Stimulated activated CD4-positive, alpha-beta T cell treated with anti-CD3 and anti-CD28 coated beads, TNF-alpha, amount 100 ng/mL, for 48 hours (primary cell): ENCODE measurements around the gene BATF.
"Not testable (repeated sequence)": the region's sequence is repeated elsewhere in the genome, so short reads cannot be mapped to it uniquely, and the experiment has no call there.

ENCODE experiments used
- DNase-seq, 3 donors: peaks; one replicate each; pipeline ENCODE4 v3.0.0-alpha.2; 2020; ENCODE audit warnings: low read depth in 3 of 3

The BATF gene, protein sequence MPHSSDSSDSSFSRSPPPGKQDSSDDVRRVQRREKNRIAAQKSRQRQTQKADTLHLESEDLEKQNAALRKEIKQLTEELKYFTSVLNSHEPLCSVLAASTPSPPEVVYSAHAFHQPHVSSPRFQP

DNA sequence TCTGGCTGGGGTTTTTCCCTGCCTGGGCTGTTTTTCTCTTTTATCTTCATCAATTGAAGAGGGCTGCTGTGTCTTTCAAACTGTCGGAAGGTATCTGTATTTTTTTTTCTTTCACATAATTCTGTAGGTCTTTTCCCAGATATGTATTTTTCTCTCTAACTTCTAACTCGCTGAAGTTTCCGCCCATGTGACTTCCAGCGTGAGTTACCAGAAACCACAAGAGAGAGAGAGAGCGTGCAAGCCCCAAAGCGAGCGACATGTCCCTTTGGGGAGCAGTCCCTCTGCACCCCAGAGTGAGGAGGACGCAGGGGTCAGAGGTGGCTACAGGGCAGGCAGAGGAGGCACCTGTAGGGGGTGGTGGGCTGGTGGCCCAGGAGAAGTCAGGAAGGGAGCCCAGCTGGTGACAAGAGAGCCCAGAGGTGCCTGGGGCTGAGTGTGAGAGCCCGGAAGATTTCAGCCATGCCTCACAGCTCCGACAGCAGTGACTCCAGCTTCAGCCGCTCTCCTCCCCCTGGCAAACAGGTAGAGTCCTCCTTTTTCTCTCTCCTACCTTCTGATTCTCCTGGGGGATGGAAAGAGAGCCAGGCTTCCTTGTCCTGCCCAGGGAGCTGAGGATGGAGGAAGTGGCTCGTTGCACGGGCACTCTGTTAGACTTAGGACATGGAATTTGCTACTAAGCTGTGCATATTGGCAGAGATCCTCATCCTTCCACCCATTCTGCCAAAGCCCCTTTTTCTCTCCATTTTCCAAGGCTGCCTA lies at the start of gene BATF:
TSS of gene BATF (plus strand) at position 246 of the 759 bp plus-strand sequence. CDS start at position 460, 214 bp downstream.
- DNase-seq = peak; percentile 59 to 70 (median 62)

GRCh38 chr14:75474127-75474526 lies 48.1 kb upstream of the BATF start:
- not testable (repeated sequence) for DNase-seq

DNA sequence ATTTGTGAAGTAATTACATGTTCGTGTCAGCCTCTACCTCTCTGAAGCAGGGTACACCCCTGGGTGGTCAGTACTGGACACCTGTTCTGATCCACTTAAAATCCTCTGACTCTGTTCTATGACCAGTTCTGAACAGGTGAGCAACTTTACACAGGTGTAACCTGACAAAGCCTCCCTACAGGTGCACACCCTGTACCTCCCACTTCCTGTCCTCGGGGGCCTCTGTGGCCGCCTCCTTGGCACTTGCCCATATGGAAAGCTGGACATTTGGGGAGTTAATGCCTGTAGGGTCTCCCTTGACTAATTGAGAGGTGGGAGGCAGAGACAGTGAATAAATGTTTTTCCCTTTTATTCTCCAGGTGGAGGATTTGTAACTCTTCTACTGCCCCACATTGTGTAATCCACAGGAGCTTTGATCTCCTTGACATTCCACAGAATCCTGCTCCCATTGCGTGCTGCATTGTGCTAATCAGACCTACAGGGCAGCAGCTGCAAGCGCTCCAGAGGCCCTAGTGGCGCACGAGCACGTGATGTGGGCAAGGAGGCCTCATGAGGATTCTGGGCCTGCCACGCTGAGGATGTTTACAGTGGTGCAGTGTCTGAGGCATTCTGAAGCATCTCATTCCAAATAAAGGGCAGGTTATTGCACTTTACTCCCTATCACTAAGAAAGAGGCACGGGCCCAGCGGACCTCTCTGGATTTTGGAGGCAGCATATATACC lies 45.8 kb upstream of the BATF start:
- DNase-seq = no peak

DNA sequence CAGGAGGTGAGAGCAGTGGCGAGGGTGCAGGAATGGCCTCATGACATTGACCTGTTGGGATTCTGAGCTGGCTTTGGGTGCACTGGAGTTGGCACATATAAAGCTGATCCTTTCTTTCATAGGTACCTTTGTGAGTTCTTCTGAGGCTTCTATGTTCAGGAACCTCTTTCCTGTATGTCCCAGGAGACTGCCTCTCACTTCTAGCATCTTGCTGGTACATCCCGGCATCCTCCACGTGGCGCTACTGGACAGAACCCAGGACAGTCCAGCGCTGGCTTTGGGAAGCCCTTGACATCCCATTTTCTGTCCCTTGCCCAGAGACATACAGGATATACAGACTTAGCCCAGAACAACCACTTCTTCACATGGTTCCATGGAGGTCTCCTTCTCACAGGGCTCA lies 44.4 kb upstream of the BATF start:
- DNase-seq = no peak

GRCh38 chr14:75479770-75480600 lies 42.3 kb upstream of the BATF start:
- no peak for DNase-seq

DNA sequence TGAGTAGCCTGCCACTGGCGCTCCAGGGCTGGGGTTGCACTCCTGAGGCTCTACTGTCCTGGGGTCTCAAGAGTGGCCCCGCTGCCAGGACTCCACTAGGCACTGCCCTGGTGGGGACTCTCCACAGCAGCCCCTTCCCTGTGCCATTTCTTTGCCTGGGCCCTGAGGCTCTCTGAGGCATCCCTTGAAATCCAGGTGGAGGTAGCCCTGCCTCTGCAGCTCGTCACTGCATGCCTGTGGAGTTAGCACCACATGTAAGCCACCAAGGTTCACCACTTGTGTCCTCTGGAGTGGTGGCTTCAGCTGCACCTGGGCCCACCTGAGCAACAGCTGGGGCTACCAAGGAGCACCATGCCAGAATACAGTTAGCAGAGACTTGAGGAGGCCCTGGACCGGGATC lies 39.9 kb upstream of the BATF start:
- DNase-seq = no peak

DNA sequence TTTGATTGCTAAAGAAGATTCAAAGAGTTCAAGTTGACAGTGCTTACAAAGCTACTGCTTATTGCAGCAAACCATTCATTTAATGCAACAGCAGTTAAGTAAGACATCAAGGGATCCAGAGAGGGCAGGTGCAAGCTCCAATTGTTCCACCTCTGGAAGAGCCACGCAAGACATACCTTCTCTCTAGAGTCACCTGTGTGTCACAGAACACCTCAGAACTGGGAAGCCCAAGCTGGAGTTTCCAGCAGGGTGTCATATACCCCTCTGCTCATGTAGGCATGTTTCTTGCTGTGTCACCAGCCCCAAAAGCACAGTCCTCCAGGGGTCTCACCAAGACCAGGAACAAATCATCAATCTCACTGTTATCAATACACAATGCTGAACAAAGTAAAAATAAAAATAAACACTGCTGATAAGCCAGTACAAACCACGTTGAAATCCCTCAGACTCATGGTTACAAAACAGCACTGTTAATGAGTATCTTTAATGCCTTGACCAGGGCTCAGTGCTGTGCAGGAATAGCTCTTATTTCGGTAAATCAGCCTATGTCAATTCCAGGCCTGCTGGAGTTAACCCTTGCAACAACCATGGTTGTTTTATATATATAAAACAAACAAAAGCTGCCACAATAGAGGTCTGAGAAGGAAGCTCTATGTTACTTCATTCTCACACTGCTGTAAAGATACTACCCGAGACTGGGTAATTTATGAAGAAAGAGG lies 37.4 kb upstream of the BATF start:
- DNase-seq = no peak

GRCh38 chr14:75486318-75486717 lies 36.0 kb upstream of the BATF start:
- DNase-seq = no peak

DNA sequence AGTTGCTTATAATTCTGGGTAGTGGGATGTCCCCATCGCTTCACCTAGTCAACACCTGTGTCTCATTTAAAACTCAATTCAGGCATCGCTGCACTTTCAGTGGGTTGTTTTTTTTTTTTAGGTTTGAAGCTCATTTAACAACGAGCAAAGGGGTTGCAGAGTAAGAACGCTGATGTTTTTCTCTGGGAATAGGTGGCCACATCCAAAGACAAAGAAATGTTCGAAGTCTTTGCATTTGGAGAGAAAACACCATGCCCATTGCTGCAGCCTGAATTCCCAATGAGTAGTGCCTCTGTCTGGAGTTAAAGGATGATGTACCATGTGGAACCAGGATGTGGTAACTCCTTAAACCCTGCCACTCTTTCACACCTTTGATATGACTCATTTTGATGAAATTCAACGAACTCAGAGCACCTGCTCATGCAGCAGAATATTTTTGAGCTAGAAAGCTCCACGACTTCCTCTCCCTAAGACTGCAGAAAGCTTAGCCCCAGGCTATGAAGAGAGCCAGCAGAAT lies 35.1 kb upstream of the BATF start:
- no peak for DNase-seq

DNA sequence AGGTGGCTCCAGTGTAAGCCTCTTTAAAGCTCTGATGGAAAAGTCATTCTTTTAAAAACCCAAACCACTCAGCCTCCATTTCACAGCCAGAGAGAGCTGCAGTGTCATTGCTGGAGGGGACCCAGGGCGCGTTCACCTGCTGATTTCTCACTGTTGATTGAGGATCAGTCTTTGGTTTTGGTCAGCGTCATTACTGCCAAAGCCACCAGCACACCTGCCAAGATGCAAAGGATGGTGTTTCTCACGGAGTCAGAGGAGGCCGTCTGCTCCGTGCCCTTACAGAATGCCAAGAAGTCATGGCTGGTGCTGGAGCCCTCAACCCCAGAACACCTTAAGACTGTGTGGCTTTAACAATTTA lies 32.8 kb upstream of the BATF start:
- no peak for DNase-seq

- no peak for DNase-seq
Measured at GRCh38 chr14:75491376-75491978, 30.8 kb upstream of the BATF start.

DNA sequence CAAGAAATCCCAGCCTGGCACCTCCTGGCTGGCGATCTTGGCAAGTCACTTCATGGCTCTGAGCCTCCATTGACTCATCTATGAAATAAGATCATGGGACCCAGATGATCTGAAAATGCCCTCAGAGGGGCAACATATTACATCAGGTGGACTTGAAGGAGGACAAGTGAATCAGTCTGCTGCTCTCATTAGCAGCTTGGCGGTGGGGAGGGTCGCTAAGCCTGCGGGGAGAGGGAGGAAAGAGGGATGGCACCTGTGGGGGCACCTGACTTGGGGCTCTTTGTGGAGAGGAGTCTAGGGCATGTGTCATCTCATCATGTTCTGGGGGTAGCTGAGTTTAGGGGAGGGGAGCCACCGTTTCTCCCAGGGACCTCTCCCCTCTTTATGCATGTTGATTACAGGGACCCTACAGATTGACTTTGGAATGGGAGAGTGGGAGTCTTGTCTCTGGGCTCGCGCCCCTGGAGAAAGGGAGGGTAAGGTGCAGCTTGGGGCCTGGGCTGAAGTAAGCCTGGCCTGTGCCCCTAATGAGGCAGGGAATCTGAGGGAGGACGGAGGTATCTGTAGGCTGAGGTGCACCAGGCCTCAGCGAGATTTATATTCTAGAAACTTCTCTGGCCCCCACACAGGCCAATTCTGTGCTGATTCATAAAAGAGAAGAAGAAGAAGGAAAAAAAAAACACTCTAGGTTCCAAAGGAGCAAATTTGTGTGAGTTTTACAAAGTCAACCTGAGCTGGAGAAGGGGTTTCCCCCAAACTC lies 29.3 kb upstream of the BATF start:
- DNase-seq = no peak

- DNase-seq = no peak
Measured at GRCh38 chr14:75493592-75494087, 28.6 kb upstream of the BATF start.

- DNase-seq = no peak
Measured at GRCh38 chr14:75494896-75495295, 27.4 kb upstream of the BATF start.

GRCh38 chr14:75495399-75495798 lies 26.9 kb upstream of the BATF start:
- no peak for DNase-seq

DNA sequence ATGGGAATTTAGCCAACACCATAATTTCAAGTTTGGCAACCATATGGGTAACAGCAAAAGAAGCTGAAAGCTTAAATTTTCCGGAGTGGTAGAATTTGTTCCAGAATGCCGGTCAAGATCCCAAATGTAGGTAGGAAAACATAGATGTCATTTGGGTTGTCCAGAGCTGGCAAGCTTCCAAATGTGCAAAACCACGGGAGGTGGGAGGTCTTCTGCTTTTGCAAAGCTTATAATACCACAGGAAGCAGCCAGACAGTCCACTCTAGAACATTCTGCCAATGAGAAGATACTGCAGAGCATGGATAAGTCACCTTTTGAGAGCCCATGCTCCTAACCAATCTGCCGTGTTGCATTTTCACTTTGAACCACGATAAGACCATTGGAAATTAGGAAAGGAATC lies 26.4 kb upstream of the BATF start:
- DNase-seq = no peak

GRCh38 chr14:75496755-75497154 lies 25.5 kb upstream of the BATF start:
- no peak for DNase-seq

DNA sequence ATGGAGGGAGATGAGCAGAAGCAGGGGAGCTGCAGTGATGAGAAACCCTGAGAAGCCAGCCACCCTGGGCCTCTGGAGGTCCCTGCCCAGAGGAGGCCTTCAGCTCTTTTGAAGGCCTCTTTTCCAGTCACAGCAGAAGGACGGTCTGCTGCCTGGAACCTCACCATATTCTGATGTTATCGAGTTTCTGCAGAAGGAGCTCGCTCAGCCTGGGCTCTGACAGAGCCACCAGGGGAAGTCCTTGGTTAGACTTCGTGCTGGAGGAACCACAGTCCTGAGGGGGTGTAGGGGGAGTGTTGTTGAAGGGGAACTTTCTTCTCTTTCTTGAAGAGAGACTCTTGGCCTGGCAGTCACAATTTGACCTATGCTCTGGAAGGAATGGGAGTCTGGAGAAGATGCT lies 25.1 kb upstream of the BATF start:
- peak in 1 of 3 donors; percentile 34 for DNase-seq

GRCh38 chr14:75497701-75498100 lies 24.6 kb upstream of the BATF start:
- no peak for DNase-seq
